PFSK-1 (cell line): Measurements from ENCODE around the gene ACOXL.

Source experiments
- POLR2AphosphoS5 ChIP-seq: IDR thresholded peaks from 2 replicates; pipeline ENCODE4 v1.6.1; 2012; ENCODE audit warnings: low read depth, mild to moderate bottlenecking, control low read depth, low read length, moderate library complexity
- REST ChIP-seq, 2 experiments: IDR thresholded peaks; 2 replicates each; pipeline versions ENCODE4 v1.6.1 to v1.8.0; 2011 to 2012; ENCODE audit warnings: low read depth in 2 of 2, low read length in 2 of 2, control low read depth in 1 of 2, inconsistent platforms in 1 of 2, mild to moderate bottlenecking in 1 of 2, moderate library complexity in 1 of 2; ENCODE audit not compliant: insufficient read depth in 1 of 2
- SIN3A ChIP-seq: IDR thresholded peaks from 2 replicates; pipeline ENCODE4 v1.6.1; 2012; ENCODE audit warnings: mild to moderate bottlenecking, low read length, moderate library complexity, borderline replicate concordance; ENCODE audit not compliant: insufficient read depth

GRCh38 chr2:110905217-110905616, 172.8 kb downstream of the ACOXL start:
- TF ChIP-seq POLR2AphosphoS5: no peak
- no peak for TF ChIP-seq REST (IDR thresholded peaks at IDR 0.05; ENCODE audit: insufficient read depth in 1 of 2, low read depth in 2 of 2, low read length in 2 of 2)
- TF ChIP-seq SIN3A: no peak
